A549 (cell line): ENCODE measurements around the gene MYRIP.

Source experiments
- ZFP36 ChIP-seq: fragments of 450-650 bp; IDR thresholded peaks from 2 replicates; pipeline ENCODE4 v1.6.1; 2014; ENCODE audit warnings: borderline replicate concordance; ENCODE audit not compliant: partially characterized antibody
- TF ChIP-seq, protein P1 (sequence below): fragments of >200 bp; sonication (Bioruptor Twin); formaldehyde crosslinking; IDR thresholded peaks from 3 replicates; pipeline ENCODE4 v1.5.1; 2016

DNA sequence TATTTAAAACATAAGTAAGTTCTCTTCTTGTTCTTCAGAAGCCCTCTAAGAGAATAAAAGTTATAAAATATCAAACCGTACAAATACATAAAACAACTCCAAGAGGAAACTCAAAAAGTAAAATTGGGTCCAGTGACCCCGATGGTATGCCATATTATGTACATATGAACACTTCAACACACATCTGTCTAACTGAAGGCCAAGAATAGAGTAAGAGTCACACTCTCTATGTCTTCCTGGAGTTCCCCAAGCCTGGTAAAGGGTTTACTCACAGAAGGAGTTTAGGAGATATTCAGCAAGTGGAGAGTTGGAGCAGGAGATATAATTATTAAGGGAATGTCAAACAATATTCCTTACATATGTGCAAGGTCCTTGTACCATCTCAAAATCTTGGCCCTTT lies 398.8 kb downstream of the MYRIP start:
- TF ChIP-seq ZFP36, result no peak
- TF ChIP-seq, protein P1, sequence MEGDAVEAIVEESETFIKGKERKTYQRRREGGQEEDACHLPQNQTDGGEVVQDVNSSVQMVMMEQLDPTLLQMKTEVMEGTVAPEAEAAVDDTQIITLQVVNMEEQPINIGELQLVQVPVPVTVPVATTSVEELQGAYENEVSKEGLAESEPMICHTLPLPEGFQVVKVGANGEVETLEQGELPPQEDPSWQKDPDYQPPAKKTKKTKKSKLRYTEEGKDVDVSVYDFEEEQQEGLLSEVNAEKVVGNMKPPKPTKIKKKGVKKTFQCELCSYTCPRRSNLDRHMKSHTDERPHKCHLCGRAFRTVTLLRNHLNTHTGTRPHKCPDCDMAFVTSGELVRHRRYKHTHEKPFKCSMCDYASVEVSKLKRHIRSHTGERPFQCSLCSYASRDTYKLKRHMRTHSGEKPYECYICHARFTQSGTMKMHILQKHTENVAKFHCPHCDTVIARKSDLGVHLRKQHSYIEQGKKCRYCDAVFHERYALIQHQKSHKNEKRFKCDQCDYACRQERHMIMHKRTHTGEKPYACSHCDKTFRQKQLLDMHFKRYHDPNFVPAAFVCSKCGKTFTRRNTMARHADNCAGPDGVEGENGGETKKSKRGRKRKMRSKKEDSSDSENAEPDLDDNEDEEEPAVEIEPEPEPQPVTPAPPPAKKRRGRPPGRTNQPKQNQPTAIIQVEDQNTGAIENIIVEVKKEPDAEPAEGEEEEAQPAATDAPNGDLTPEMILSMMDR, result no peak
